Measurements from ENCODE around the gene STK11. TPM values are rescaled to one million over a fixed set of nuclear protein-coding genes. Genes with fewer than 3 reads are reported as not detected.

STK11 gene
- total RNA-seq, 1 experiment from 2014 or later, result 19.8 TPM

GRCh38 chr19:1248786-1249297 lies 43.3 kb downstream of the STK11 start:
- peak; percentile 68 for DNase-seq (ENCODE audit: low read depth)

GRCh38 chr19:1249298-1249989 lies 43.9 kb downstream of the STK11 start:
- DNase-seq (ENCODE audit: low read depth), result peak; percentile 96

GRCh38 chr19:1249990-1250436 lies 44.4 kb downstream of the STK11 start:
- DNase-seq (ENCODE audit: low read depth), result no peak

GRCh38 chr19:1250437-1251260 lies 45.1 kb downstream of the STK11 start:
- DNase-seq (ENCODE audit: low read depth), result no peak

GRCh38 chr19:1251330-1252220 lies 46.0 kb downstream of the STK11 start:
- peak; percentile 77 for DNase-seq (ENCODE audit: low read depth)

- peak; percentile 98 for DNase-seq (ENCODE audit: low read depth)
Measured at GRCh38 chr19:1252221-1252820, 46.7 kb downstream of the STK11 start.

GRCh38 chr19:1252821-1253513 lies 47.4 kb downstream of the STK11 start:
- peak; percentile 98 for DNase-seq (ENCODE audit: low read depth)

GRCh38 chr19:1253514-1254080 lies 48.0 kb downstream of the STK11 start:
- DNase-seq (ENCODE audit: low read depth), result no peak

- DNase-seq (ENCODE audit: low read depth), result peak; percentile 82
Measured at GRCh38 chr19:1254081-1254527, 48.5 kb downstream of the STK11 start.

GRCh38 chr19:1254530-1255185 lies 49.1 kb downstream of the STK11 start:
- no peak for DNase-seq (ENCODE audit: low read depth)

GRCh38 chr19:1255186-1256161 lies 49.9 kb downstream of the STK11 start:
- no peak for DNase-seq (ENCODE audit: low read depth)

GRCh38 chr19:1256646-1257474 lies 51.3 kb downstream of the STK11 start:
- no peak for DNase-seq (ENCODE audit: low read depth)

- DNase-seq (ENCODE audit: low read depth), result no peak
Measured at GRCh38 chr19:1257475-1258162, 52.0 kb downstream of the STK11 start.

- DNase-seq (ENCODE audit: low read depth), result no peak
Measured at GRCh38 chr19:1258163-1258492, 52.5 kb downstream of the STK11 start.

GRCh38 chr19:1258707-1259205 lies 53.2 kb downstream of the STK11 start:
- DNase-seq (ENCODE audit: low read depth), result no peak

- peak; percentile 66 for DNase-seq (ENCODE audit: low read depth)
Measured at GRCh38 chr19:1259206-1259875, 53.8 kb downstream of the STK11 start.
